Esophagus (tissue), 2 donors: ENCODE data around the gene JPT1. TPM values are rescaled to one million over a fixed set of nuclear protein-coding genes. Genes with fewer than 3 reads are reported as not detected.
"Not testable (repeated sequence)": the region's sequence is repeated elsewhere in the genome, so short reads cannot be mapped to it uniquely, and the experiment has no call there.

Experiments
- H3K27ac ChIP-seq, 2 donors: one replicate each; pipeline ENCODE4 v1.5.1; 2013; ENCODE audit warnings: low read depth in 2 of 2, mild to moderate bottlenecking in 2 of 2, inconsistent platforms in 1 of 2, low read length in 1 of 2, moderate library complexity in 1 of 2
- H3K27me3 ChIP-seq, 2 donors: one replicate each; pipeline ENCODE4 v1.6.1; 2013; ENCODE audit warnings: low read length in 2 of 2, control low read depth in 1 of 2, mild to moderate bottlenecking in 1 of 2; ENCODE audit not compliant: insufficient read depth in 2 of 2, control insufficient read depth in 1 of 2
- H3K36me3 ChIP-seq, 2 donors: one replicate each; pipeline ENCODE4 v1.6.1; 2013; ENCODE audit warnings: low read length in 1 of 2; ENCODE audit not compliant: control insufficient read depth in 2 of 2, insufficient read depth in 2 of 2
- H3K4me1 ChIP-seq, 2 donors: one replicate each; pipeline ENCODE4 v1.6.1; 2013; ENCODE audit warnings: low read length in 1 of 2; ENCODE audit not compliant: control insufficient read depth in 2 of 2, insufficient read depth in 2 of 2
- H3K4me3 ChIP-seq, 2 donors: one replicate each; pipeline ENCODE4 v1.5.1; 2013; ENCODE audit warnings: low read length in 2 of 2, mild to moderate bottlenecking in 2 of 2, low read depth in 1 of 2, moderate library complexity in 1 of 2
- H3K9me3 ChIP-seq, 2 donors: one replicate each; pipeline ENCODE4 v1.6.1; 2013; ENCODE audit warnings: mild to moderate bottlenecking in 2 of 2, low read depth in 1 of 2, low read length in 1 of 2, moderate library complexity in 1 of 2; ENCODE audit not compliant: control insufficient read depth in 2 of 2, insufficient read depth in 1 of 2
- WGBS, 2 donors: extraction: QIAGEN DNeasy Blood & Tissue Kit; methylation state at CpG; one replicate each; pipeline ENCODE4 v1.1.7; 2013; 5-methylcytosine and 5-hydroxymethylcytosine counted together
- polyA plus RNA-seq, 2 donors: library from polyadenylated mRNA; stranded (reverse); fragments of 200-250 nt; gene quantifications; one replicate each; pipeline ENCODE4 v1.2.3, GENCODE V29; 2013
- donor health status: healthy with polysubstance abuse.
- donor health status: Bipolar disorder and iron deficiency.

Gene JPT1
- polyA plus RNA-seq, 2 donors: 292 to 300 TPM

DNA sequence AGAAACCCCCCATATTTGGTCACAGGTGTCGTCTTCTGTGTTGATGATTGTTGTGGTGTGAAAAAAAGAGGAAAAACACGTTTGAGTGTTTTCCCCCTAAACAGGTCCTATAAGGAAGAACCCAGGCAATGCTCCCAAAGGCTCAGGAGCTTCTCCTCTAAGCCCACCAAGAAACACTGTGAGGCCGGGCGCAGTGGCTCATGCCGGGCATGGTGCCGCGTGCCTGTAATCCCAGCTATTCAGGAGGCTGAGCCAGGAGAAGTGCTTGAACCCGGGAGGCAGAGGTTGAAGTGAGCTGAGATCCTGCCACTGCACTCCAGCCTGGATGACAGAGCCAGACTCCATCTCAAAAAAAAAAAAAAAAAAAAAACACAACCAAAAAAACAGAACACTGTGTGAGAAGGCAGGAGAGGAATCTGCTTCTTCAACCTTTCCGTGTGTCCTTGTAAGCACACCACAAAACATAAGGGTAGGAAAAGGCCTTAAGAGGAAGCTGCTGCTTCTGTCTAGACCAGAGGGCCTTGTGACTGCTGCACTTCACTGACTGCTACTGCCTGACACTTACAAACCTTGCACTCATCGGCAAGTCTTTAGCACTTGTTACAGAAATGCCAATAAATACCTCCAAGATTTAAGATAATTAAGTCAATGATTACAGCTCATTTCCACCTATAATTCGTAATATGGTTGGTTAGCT, 9.3 kb downstream of the JPT1 start:
- H3K4me1 ChIP-seq: no peaks in the 10 kb centered on the region
- H3K36me3 ChIP-seq: peaks cover 0 to 22% of the 10 kb centered on the region in 2 donors
- H3K4me3 ChIP-seq: no peak overlapping the region
- H3K27me3 ChIP-seq: no peaks in the 10 kb centered on the region
- no peaks in the 10 kb centered on the region for H3K9me3 ChIP-seq
- no peak overlapping the region for H3K27ac ChIP-seq
- WGBS, 2 donors: 87 to 90% methylated on average over 11 of the region's 11 CpGs

GRCh38 chr17:75142236-75142971, 11.9 kb downstream of the JPT1 start:
- no peaks in the 10 kb centered on the region for H3K9me3 ChIP-seq
- H3K4me1 ChIP-seq: no peaks in the 10 kb centered on the region
- no peak overlapping the region for H3K4me3 ChIP-seq
- H3K36me3 ChIP-seq: peaks cover 0 to 15% of the 10 kb centered on the region in 2 donors
- H3K27me3 ChIP-seq: no peaks in the 10 kb centered on the region
- 63 to 71% methylated on average over 12 to 13 of the region's 13 CpGs for WGBS, 2 donors
- peak overlapping the region; percentile 18 to 21 for H3K27ac ChIP-seq

- H3K27ac ChIP-seq: no peak overlapping the region
- no peaks in the 10 kb centered on the region for H3K9me3 ChIP-seq
- H3K27me3 ChIP-seq: no peaks in the 10 kb centered on the region
- 94 to 95% methylated on average over 5 of the region's 5 CpGs for WGBS, 2 donors
- no peaks in the 10 kb centered on the region for H3K4me1 ChIP-seq
- H3K36me3 ChIP-seq: peaks cover 0 to 9% of the 10 kb centered on the region in 2 donors
- no peak overlapping the region for H3K4me3 ChIP-seq
These were observed 15.8 kb downstream of the JPT1 start for GRCh38 chr17:75138519-75138918.

DNA sequence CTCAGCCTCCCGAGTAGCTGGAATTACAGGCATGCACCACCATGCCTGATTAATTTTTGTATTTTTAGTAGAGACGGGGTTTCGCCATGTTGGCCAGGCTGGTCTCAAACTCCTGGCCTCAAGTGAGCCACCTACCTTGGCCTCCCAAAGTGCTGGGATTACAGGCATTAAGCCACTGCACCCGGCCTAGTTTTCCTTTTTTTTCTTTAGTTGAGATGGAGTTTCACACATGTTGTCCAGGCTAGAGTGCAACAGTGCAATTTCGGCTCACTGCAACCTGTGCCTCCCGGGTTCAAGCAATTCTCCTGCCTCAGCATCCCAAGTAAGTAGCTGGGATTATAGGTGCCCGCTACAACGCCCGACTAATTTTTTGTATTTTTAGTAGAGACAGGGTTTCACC, 16.6 kb downstream of the JPT1 start:
- not testable (repeated sequence) for H3K4me1 ChIP-seq, H3K4me3 ChIP-seq, H3K9me3 ChIP-seq, H3K36me3 ChIP-seq, H3K27ac ChIP-seq, H3K27me3 ChIP-seq
- WGBS, 2 donors: 92 to 93% methylated on average over 9 of the region's 9 CpGs

DNA sequence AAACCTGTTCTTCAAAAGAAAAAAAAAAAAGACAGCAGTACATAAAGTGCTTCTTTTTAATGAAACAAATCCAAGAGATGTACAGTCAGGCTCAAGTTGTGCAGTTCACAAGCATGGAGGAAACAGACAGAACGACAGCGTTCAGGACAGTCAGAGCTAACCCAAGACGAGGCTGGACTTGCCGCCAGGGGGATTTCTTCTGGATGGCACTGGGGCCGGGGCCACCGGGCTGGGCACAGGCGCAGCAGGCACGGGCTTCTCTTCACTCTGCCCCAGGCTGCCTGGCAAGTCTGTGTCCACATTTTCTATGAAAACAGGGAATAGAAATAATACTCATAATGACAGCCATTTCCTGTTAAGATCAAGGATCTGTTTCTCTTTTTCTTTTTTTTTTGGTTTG, 18.4 kb downstream of the JPT1 start:
- H3K36me3 ChIP-seq: peaks cover 0 to 8% of the 10 kb centered on the region in 2 donors
- no peaks in the 10 kb centered on the region for H3K27me3 ChIP-seq
- no peaks in the 10 kb centered on the region for H3K9me3 ChIP-seq
- H3K27ac ChIP-seq: peak overlapping the region; percentile 58 to 60
- 54 to 77% methylated on average over 8 of the region's 8 CpGs for WGBS, 2 donors
- H3K4me3 ChIP-seq: no peak overlapping the region
- no peaks in the 10 kb centered on the region for H3K4me1 ChIP-seq

DNA sequence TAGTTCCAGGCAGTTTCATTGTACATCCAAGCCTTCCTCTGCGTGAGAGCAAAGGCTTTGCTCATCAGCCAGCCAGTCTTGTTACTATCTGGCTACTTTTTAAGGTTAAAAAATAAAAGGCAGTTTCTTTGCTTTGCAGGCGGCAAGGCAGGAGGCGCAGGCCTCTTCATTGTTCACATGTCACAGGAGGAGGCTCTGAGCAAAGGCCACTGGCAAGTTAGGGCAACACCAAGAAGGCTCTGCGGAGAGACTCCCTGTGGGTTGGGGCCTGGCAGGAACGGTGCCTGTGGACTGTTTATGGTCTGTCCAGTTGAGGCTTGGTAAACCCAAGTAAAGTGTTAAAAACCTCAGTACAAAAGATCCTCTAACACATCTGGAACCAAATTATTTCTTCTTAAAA, 18.9 kb downstream of the JPT1 start:
- Histone ChIP-seq H3K4me1 (peaks cover 0 to under 1% of the 10 kb centered on the region in 2 donors), H3K36me3 (peaks cover 0 to 5% of the 10 kb centered on the region in 2 donors), H3K27me3 (no peaks in the 10 kb centered on the region), H3K9me3 (no peaks in the 10 kb centered on the region), H3K4me3 (no peak overlapping the region), H3K27ac (peak overlapping the region; percentile 60 to 62)
- WGBS, 2 donors: 60 to 70% methylated on average over 5 of the region's 5 CpGs

GRCh38 chr17:75133607-75134347, 20.5 kb downstream of the JPT1 start:
- not testable (repeated sequence) for H3K9me3 ChIP-seq
- peak overlapping the region in 1 of 2 donors; percentile 33 for H3K27ac ChIP-seq
- 77 to 81% methylated on average over 14 of the region's 14 CpGs for WGBS, 2 donors

GRCh38 chr17:75133001-75133400, 21.3 kb downstream of the JPT1 start:
- Histone ChIP-seq H3K4me3 (no peak overlapping the region), H3K27ac (no peak overlapping the region), H3K36me3 (peaks cover 0 to 16% of the 10 kb centered on the region in 2 donors), H3K27me3 (no peaks in the 10 kb centered on the region), H3K9me3 (no peaks in the 10 kb centered on the region), H3K4me1 (peaks cover 0 to 12% of the 10 kb centered on the region in 2 donors)
- 94 to 96% methylated on average over 3 of the region's 3 CpGs for WGBS, 2 donors

More at GRCh38 chr17:75133607-75134347, 20.5 kb downstream of the JPT1 start:
- peaks cover 0 to 16% of the 10 kb centered on the region in 2 donors for H3K36me3 ChIP-seq
- H3K4me1 ChIP-seq, H3K4me3 ChIP-seq, H3K27me3 ChIP-seq: not testable (repeated sequence)
